ACC112 (cell line): ENCODE measurements around the gene CCDC192.
"Not testable (repeated sequence)": the region's sequence is repeated elsewhere in the genome, so short reads cannot be mapped to it uniquely, and the experiment has no call there.

Experiments
- H2AFZ ChIP-seq: fragments of 200-600 bp; sonication (generic); one replicate; pipeline ENCODE4 v1.6.0; 2017; ENCODE audit warnings: antibody characterized with exemption, low read length; ENCODE audit not compliant: unreplicated experiment
- H3K27ac ChIP-seq: fragments of 200-600 bp; sonication (generic); 2 replicates; pipeline ENCODE4 v1.5.1; 2014; ENCODE audit warnings: low read depth, mild to moderate bottlenecking, antibody characterized with exemption, low read length, moderate library complexity
- H3K27me3 ChIP-seq: fragments of 200-600 bp; sonication (generic); 2 replicates; pipeline ENCODE4 v1.6.1; 2014; ENCODE audit warnings: mild to moderate bottlenecking, antibody characterized with exemption, low read length, moderate library complexity, mixed read lengths; ENCODE audit not compliant: insufficient read depth
- H3K36me3 ChIP-seq: fragments of 200-600 bp; sonication (generic); 2 replicates; pipeline ENCODE4 v1.6.1; 2016; ENCODE audit warnings: mild to moderate bottlenecking, antibody characterized with exemption, low read length, moderate library complexity, mixed read lengths; ENCODE audit not compliant: insufficient read depth
- H3K4me1 ChIP-seq: fragments of 200-600 bp; sonication (generic); one replicate; pipeline ENCODE4 v1.6.1; 2016; ENCODE audit warnings: low read length, mixed read lengths; ENCODE audit not compliant: insufficient read depth, unreplicated experiment, control insufficient read depth
- H3K4me3 ChIP-seq: fragments of 200-600 bp; sonication (generic); 2 replicates; pipeline ENCODE4 v1.5.1; 2014; ENCODE audit warnings: mild to moderate bottlenecking, low read depth, low read length
- H3K79me2 ChIP-seq: fragments of 200-600 bp; sonication (generic); one replicate; pipeline ENCODE4 v1.6.0; 2016; ENCODE audit warnings: low read length; ENCODE audit not compliant: control insufficient read depth, unreplicated experiment, insufficient read depth

The CCDC192 gene

DNA sequence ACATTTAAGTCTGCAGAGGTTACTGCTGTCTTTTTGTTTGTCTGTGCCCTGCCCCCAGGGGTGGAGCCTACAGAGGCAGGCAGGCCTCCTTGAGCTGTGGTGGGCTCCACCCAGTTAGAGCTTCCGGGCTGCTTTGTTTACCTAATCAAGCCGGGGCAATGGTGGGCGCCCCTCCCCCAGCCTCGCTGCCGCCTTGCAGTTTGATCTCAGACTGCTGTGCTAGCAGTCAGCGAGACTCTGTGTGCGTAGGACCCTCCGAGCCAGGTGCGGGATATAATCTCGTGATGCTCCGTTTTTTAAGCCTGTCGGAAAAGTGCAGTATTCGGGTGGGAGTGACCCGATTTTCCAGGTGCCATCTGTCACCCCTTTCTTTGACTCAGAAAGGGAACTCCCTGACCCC lies 36.2 kb downstream of the CCDC192 start:
- H3K4me1 ChIP-seq, H3K4me3 ChIP-seq, H3K79me2 ChIP-seq, H3K27ac ChIP-seq, H2AFZ ChIP-seq, H3K36me3 ChIP-seq: not testable (repeated sequence)
- peaks cover 26% of the 10 kb centered on the region for H3K27me3 ChIP-seq

DNA sequence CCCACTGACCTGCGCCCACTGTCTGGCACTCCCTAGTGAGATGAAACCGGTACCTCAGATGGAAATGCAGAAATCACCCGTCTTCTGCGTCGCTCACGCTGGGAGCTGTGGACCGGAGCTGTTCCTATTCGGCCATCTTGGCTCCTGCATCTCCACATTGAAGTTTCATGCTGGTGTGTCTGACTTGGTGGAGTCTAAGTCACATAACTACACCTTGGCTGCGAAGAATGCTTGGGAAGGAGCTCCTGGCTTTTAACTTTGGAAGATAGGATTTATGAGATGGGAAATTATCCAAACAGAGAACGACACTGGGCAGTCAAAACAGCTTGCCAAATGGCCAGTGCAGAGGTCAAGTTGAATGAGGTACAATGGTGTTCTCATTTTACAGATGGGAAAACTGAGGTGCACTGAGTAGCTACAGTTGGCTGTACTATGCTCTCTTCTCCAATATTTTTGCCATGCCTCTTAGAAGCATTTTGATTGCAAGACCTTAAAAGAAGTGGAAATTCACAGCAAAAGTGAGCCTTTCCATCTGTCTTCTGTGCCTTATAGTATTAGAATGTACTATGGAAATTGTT lies 36.7 kb downstream of the CCDC192 start:
- H3K36me3 ChIP-seq, result no peaks in the 10 kb centered on the region
- no peak overlapping the region for H3K27ac ChIP-seq
- no peaks in the 10 kb centered on the region for H3K4me1 ChIP-seq
- H3K27me3 ChIP-seq, result peaks cover 28% of the 10 kb centered on the region
- no peaks in the 10 kb centered on the region for H3K79me2 ChIP-seq
- H3K4me3 ChIP-seq, result no peak overlapping the region
- H2AFZ ChIP-seq, result no peak overlapping the region

DNA sequence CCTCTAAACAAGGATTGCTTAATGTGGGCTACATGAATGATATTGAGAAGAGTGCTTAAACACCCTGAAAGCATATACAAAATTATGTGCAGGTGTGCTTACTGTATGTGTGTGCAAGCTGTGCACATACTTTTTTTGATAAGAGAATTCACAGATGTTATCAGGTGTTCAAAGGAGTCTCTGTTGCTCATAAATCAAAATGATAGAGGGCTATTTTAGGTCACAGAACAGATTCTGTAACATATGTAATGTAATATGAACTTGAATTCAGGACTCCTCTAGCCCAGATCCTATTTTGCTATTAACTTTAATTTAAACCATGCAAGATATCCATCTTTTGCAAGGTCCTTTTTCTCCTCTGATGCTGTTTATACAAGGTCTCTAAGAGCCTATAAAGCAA lies 38.2 kb downstream of the CCDC192 start:
- peaks cover 28% of the 10 kb centered on the region for H3K27me3 ChIP-seq
- H3K4me1 ChIP-seq, result no peaks in the 10 kb centered on the region
- H3K36me3 ChIP-seq, result no peaks in the 10 kb centered on the region

DNA sequence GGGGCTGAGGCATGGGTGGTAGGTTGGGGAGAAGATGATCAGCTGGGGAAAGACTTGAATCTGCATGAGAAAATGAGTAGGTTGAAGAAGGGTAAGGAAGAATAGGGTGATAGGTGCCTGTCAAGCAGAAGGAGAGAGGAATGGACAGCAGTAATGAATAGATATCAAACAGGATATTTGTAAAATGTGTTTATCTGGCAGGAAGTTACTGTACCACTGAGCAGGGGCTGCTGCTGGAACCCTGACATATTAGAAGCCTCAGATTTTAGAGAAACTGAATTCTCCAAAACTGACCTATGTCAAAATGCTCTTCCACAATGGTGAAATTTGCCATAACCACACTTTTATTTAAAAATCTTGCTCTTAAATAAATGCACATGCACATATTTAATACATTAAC lies 41.0 kb downstream of the CCDC192 start:
- H3K4me1 ChIP-seq, result no peaks in the 10 kb centered on the region
- H3K79me2 ChIP-seq, result no peaks in the 10 kb centered on the region
- H3K27ac ChIP-seq, result no peak overlapping the region
- no peaks in the 10 kb centered on the region for H3K36me3 ChIP-seq
- H2AFZ ChIP-seq, result no peak overlapping the region
- H3K4me3 ChIP-seq, result no peak overlapping the region
- H3K27me3 ChIP-seq, result peaks cover 28% of the 10 kb centered on the region

More for the DNA sequence above, 38.2 kb downstream of the CCDC192 start:
- no peak overlapping the region for H3K4me3 ChIP-seq
- no peaks in the 10 kb centered on the region for H3K79me2 ChIP-seq
- H2AFZ ChIP-seq, result no peak overlapping the region
- H3K27ac ChIP-seq, result no peak overlapping the region

DNA sequence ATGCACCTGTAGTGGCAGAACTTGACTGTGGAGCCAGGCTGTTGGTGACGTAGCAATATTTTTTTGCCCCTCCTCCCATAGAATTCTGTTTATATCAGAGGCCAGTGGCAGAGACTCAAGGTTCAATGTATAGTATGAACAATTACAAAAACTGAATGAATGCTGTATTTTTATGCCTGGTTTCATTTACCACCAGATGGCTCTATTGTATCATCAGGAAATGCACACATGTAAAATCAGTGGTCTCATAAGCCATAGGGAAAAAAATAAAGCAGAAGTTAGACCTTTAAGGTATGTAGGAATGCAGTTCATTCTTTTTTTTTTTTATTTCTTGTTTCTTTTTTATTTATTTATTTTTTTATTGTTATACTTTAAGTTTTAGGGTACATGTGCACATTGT lies 43.6 kb downstream of the CCDC192 start:
- H3K27me3 ChIP-seq, result peaks cover 19% of the 10 kb centered on the region
- H3K4me3 ChIP-seq, result no peak overlapping the region
- H3K4me1 ChIP-seq, result no peaks in the 10 kb centered on the region
- no peaks in the 10 kb centered on the region for H3K36me3 ChIP-seq
- H2AFZ ChIP-seq, result no peak overlapping the region
- no peak overlapping the region for H3K27ac ChIP-seq
- no peaks in the 10 kb centered on the region for H3K79me2 ChIP-seq

DNA sequence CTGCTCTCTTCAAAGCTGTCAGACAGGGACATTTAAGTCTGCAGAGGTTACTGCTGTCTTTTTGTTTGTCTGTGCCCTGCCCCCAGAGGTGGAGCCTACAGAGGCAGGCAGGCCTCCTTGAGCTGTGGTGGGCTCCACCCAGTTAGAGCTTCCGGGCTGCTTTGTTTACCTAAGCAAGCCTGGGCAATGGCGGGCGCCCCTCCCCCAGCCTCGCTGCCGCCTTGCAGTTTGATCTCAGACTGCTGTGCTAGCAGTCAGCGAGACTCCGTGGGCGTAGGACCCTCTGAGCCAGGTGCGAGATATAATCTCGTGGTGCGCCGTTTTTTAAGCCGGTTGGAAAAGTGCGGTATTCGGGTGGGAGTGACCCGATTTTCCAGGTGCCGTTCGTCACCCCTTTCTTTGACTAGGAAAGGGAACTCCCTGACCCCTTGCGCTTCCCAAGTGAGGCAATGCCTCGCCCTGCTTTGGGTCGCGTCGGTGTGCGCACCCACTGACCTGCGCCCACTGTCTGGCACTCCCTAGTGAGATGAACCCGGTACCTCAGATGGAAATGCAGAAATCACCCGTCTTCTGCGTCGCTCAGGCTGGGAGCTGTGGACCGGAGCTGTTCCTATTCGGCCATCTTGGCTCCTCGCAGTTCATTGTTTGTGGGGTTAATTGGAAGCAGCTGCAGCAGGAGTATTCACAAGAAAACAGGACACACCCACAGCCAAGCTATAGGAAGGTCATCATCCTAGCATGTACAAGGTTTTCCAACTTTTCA lies 49.5 kb downstream of the CCDC192 start:
- not testable (repeated sequence) for H2AFZ ChIP-seq, H3K36me3 ChIP-seq, H3K27ac ChIP-seq, H3K4me3 ChIP-seq, H3K79me2 ChIP-seq, H3K27me3 ChIP-seq, H3K4me1 ChIP-seq

DNA sequence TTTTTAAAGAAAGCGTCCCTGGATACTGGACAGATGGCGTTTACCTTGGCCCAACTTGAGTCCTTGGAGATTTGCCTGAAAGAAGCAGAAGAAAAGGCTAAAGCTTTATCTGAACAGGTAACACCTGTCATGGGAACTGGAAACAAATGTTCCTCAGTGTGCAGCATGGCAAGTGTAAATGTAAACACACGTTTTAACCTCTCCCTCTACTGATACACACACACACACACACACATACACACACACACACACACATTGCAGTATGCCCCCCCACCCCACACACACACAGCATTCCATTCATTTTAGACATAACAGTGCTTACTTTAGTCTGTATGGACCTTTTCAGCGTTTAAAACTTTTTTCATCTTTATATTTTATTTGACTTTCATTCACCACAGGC lies 51.1 kb downstream of the CCDC192 start:
- Histone ChIP-seq H3K27me3 (no peaks in the 10 kb centered on the region), H3K4me3 (no peak overlapping the region), H3K36me3 (no peaks in the 10 kb centered on the region), H3K79me2 (no peaks in the 10 kb centered on the region), H3K4me1 (no peaks in the 10 kb centered on the region), H2AFZ (no peak overlapping the region), H3K27ac (no peak overlapping the region)

DNA sequence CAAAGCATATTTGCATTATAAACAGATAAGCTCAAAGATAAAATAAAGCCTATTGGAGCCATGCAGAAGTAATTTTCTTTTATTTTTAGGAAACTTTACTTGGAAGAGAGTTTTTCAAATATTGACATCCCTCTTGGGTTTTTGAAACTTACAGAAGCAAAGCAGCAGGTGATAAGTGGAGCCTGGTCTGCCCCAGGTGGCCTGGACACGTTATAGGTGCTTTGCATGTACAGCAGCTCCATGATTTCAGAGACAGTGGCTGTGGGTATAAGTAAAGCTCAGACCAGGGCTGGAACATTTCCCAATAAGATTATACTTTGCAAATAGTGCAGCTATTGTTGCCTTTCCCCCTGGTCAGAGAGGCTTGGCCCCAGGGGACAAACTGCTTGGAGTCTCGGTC lies 51.5 kb downstream of the CCDC192 start:
- no peaks in the 10 kb centered on the region for H3K79me2 ChIP-seq
- H3K4me1 ChIP-seq, result no peaks in the 10 kb centered on the region
- H3K4me3 ChIP-seq, result no peak overlapping the region
- H3K27me3 ChIP-seq, result no peaks in the 10 kb centered on the region
- H3K27ac ChIP-seq, result no peak overlapping the region
- H3K36me3 ChIP-seq, result no peaks in the 10 kb centered on the region
- no peak overlapping the region for H2AFZ ChIP-seq

DNA sequence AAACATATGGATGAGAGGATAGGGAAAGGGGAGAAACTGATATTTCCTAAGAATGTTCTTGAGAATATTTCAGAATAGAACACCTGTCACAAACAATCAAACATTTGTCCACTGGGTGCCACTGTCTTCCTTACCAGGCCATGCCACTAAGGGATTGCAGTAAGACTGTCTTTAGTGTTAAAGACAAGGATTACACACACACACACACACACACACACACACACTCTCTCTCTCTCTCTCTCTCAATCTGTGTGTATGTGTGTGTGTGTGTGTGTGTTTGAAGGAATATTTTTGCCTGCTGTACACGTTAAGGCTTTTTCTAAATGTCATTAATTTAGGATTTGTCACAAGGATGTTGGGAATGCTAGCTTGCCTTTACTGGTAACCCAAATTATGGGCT lies 54.4 kb downstream of the CCDC192 start:
- no peaks in the 10 kb centered on the region for H3K27me3 ChIP-seq
- no peak overlapping the region for H3K27ac ChIP-seq
- H3K79me2 ChIP-seq, result no peaks in the 10 kb centered on the region
- no peaks in the 10 kb centered on the region for H3K4me1 ChIP-seq
- no peak overlapping the region for H2AFZ ChIP-seq
- H3K4me3 ChIP-seq, result no peak overlapping the region
- H3K36me3 ChIP-seq, result no peaks in the 10 kb centered on the region

DNA sequence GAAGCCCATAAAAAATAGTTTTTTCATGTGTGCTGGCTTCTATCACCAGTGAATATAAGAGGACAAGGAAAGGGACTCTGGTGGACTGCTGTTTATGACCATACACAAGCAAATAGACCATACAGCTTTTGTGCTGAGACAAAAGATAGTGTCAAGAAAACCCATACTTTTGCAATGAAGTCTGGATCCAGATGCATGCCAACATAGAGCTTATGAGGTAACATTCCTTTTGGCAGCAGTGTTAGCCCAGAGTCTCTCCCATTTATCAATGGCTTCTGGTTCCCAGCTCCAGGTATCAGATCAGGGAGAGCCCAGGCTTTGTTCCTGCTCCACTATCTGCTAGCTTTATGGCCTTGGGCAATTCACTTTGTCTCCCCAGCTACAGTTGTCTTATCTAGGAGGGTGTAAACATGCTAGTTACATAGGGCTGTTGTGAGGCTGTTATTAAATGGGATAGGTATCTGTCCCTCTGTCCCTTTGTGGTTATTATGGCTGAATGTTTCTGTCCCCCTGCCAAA lies 55.6 kb downstream of the CCDC192 start:
- H2AFZ ChIP-seq, result no peak overlapping the region

DNA sequence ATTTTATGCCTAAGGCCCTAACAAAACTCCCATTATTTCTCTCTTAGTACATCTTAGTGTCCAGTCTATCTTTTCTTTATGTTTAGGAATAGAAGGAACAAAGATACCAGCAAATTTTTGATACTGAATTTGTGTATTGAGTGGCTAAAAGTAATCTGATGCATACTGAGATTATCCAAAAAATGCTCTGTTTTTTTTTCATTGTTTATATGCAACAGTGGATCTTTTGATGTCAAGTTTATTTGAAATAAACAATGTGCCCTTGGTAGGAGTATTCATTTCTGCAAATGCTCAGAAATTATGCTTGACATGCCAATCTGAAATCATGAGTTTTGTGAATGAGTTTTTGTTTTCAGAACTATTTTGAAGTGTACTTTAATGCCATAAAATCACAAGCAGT lies 58.7 kb downstream of the CCDC192 start:
- Histone ChIP-seq H3K27ac (no peak overlapping the region), H3K4me3 (no peak overlapping the region), H3K79me2 (no peaks in the 10 kb centered on the region), H3K36me3 (no peaks in the 10 kb centered on the region), H2AFZ (no peak overlapping the region), H3K27me3 (no peaks in the 10 kb centered on the region), H3K4me1 (peaks cover 5% of the 10 kb centered on the region)

More for the DNA sequence above, 55.6 kb downstream of the CCDC192 start:
- H3K79me2 ChIP-seq, result no peaks in the 10 kb centered on the region
- no peaks in the 10 kb centered on the region for H3K4me1 ChIP-seq
- no peaks in the 10 kb centered on the region for H3K36me3 ChIP-seq
- no peak overlapping the region for H3K4me3 ChIP-seq
- H3K27me3 ChIP-seq, result no peaks in the 10 kb centered on the region
- no peak overlapping the region for H3K27ac ChIP-seq
